Testis (tissue), 2 donors: ENCODE measurements around the gene SLAMF9.

Experiments
- CTCF ChIP-seq, 3 experiments: fragments of 450-650 bp in 2 of 3; fragments of 200-600 bp in 1 of 3; sonication (generic) in 1 of 3; IDR thresholded peaks; one replicate each; pipeline ENCODE4 v1.5.1; 2016 to 2019; ENCODE audit warnings: antibody characterized with exemption in 3 of 3, mild to moderate bottlenecking in 2 of 3, moderate library complexity in 1 of 3
- POLR2A ChIP-seq: fragments of 450-650 bp; IDR thresholded peaks from one replicate; pipeline ENCODE4 v1.6.1; 2017; ENCODE audit warnings: antibody characterized with exemption, mild to moderate bottlenecking, moderate library complexity

- TF ChIP-seq CTCF (IDR thresholded peaks at IDR 0.05) (no peak), POLR2A (no peak)
Measured at GRCh38 chr1:159983681-159984080, 29.6 kb upstream of the SLAMF9 start.
